IMR-90 (cell line): Measurements from ENCODE around the gene VPS13A. TPM values are rescaled to one million over a fixed set of nuclear protein-coding genes. Genes with fewer than 3 reads are reported as not detected.

Experiments used
- ATAC-seq: fragments of 200-7000 bp; cut with Tn5 transposase; 2 replicates; pipeline ENCODE4 v1.9.1; 2020; ENCODE audit warnings: low read depth, mild to moderate bottlenecking, moderate library complexity
- BruUV-seq: library from RNA; stranded (reverse); fragments of 400-500 nt; replicated peaks from 2 replicates; lab custom pipeline; 2021; lab: Mats Ljungman, UMichigan
- CTCF ChIA-PET: fragments of 300-600 bp; formaldehyde crosslinking; extraction: SDS; loops from one replicate; lab custom pipeline; 2021; ENCODE audit warnings: antibody characterized with exemption; lab: Yijun Ruan, JAX
- POLR2A ChIA-PET: fragments of 300-600 bp; sonication (Branson Sonifier 250); formaldehyde crosslinking; loops from one replicate; lab custom pipeline; 2022; ENCODE audit warnings: antibody characterized with exemption; ENCODE audit not compliant: unreplicated experiment; lab: Charles Lee
- DNase-seq: peaks from one replicate; pipeline ENCODE4 v3.0.0; 2013
- H2AFZ ChIP-seq: replicated peaks from 2 replicates; pipeline ENCODE3; 2013; ENCODE audit warnings: low read length, mild to moderate bottlenecking; ENCODE audit not compliant: poor library complexity
- H2AK5ac ChIP-seq: 2 replicates; pipeline ENCODE4 v1.6.1; 2013; ENCODE audit warnings: low read depth, low read length, inconsistent platforms
- H2AK9ac ChIP-seq: replicated peaks from 2 replicates; pipeline ENCODE3; 2013; ENCODE audit warnings: mild to moderate bottlenecking, low read depth, low read length, moderate library complexity; ENCODE audit not compliant: poor library complexity
- H2BK120ac ChIP-seq: 2 replicates; pipeline ENCODE4 v1.6.1; 2013; ENCODE audit warnings: low read depth, low read length, inconsistent platforms
- H2BK15ac ChIP-seq: 3 replicates; pipeline ENCODE4 v1.6.1; 2013; ENCODE audit warnings: low read depth, low read length, inconsistent platforms
- H2BK20ac ChIP-seq: 2 replicates; pipeline ENCODE4 v1.6.1; 2013; ENCODE audit warnings: low read depth, mild to moderate bottlenecking, inconsistent platforms, low read length, moderate library complexity
- H2BK5ac ChIP-seq: 2 replicates; pipeline ENCODE4 v1.6.1; 2013; ENCODE audit warnings: mild to moderate bottlenecking, low read depth, low read length, inconsistent platforms; ENCODE audit not compliant: poor library complexity, severe bottlenecking
- H3K14ac ChIP-seq: replicated peaks from 2 replicates; pipeline ENCODE4 v1.6.1; 2013; ENCODE audit warnings: low read depth, low read length, inconsistent platforms
- H3K18ac ChIP-seq: 2 replicates; pipeline ENCODE4 v1.6.1; 2013; ENCODE audit warnings: low read depth, low read length, control low read depth
- H3K23ac ChIP-seq: 2 replicates; pipeline ENCODE4 v1.6.1; 2013; ENCODE audit warnings: low read depth, low read length, inconsistent platforms
- H3K27ac ChIP-seq: 2 replicates; pipeline ENCODE4 v1.5.1; 2013; ENCODE audit warnings: mild to moderate bottlenecking, control low read depth, low read length; ENCODE audit not compliant: insufficient read depth
- H3K27me3 ChIP-seq: 2 replicates; pipeline ENCODE4 v1.6.1; 2013; ENCODE audit warnings: low read length; ENCODE audit not compliant: control insufficient read depth, insufficient read depth
- H3K36me3 ChIP-seq: 2 replicates; pipeline ENCODE4 v1.6.1; 2013; ENCODE audit warnings: low read length, mixed read lengths; ENCODE audit not compliant: control insufficient read depth, insufficient read depth
- H3K4ac ChIP-seq: 2 replicates; pipeline ENCODE4 v1.6.1; 2013; ENCODE audit warnings: low read depth, low read length, inconsistent platforms
- H3K4me1 ChIP-seq: 2 replicates; pipeline ENCODE4 v1.6.1; 2013; ENCODE audit warnings: low read length, mixed read lengths; ENCODE audit not compliant: control insufficient read depth, insufficient read depth
- H3K4me2 ChIP-seq: 2 replicates; pipeline ENCODE4 v1.6.1; 2013; ENCODE audit warnings: low read depth, mild to moderate bottlenecking, control low read depth, low read length, moderate library complexity
- H3K4me3 ChIP-seq: 2 replicates; pipeline ENCODE4 v1.5.1; 2013; ENCODE audit warnings: low read depth, mild to moderate bottlenecking, control low read depth, low read length, moderate library complexity; ENCODE audit not compliant: insufficient read depth
- H3K56ac ChIP-seq: 2 replicates; pipeline ENCODE4 v1.6.1; 2013; ENCODE audit warnings: low read length, inconsistent platforms; ENCODE audit not compliant: insufficient read depth; ENCODE audit errors: extremely low read depth
- H3K79me1 ChIP-seq, 2 experiments: 2 replicates each; pipeline ENCODE4 v1.6.1; 2013; ENCODE audit warnings: low read length in 2 of 2, inconsistent platforms in 1 of 2, low read depth in 1 of 2
- H3K9ac ChIP-seq: 2 replicates; pipeline ENCODE4 v1.6.1; 2013; ENCODE audit warnings: low read depth, low read length, control low read depth
- H3K9me1 ChIP-seq: 2 replicates; pipeline ENCODE4 v1.6.1; 2013; ENCODE audit warnings: low read length, inconsistent platforms; ENCODE audit not compliant: insufficient read depth
- H3K9me3 ChIP-seq: 2 replicates; pipeline ENCODE4 v1.6.1; 2013; ENCODE audit warnings: low read length; ENCODE audit not compliant: control insufficient read depth, insufficient read depth
- H4K20me1 ChIP-seq: 2 replicates; pipeline ENCODE4 v1.6.1; 2013; ENCODE audit warnings: low read length, inconsistent platforms; ENCODE audit not compliant: insufficient read depth
- H4K5ac ChIP-seq: 2 replicates; pipeline ENCODE4 v1.6.1; 2013; ENCODE audit warnings: mild to moderate bottlenecking, low read depth, low read length, control low read depth
- H4K8ac ChIP-seq, 2 experiments: 2 replicates each; pipeline ENCODE4 v1.6.1; 2013; ENCODE audit warnings: low read depth in 2 of 2, low read length in 2 of 2, control low read depth in 1 of 2, inconsistent platforms in 1 of 2
- H4K91ac ChIP-seq: 2 replicates; pipeline ENCODE4 v1.6.1; 2013; ENCODE audit warnings: low read depth, low read length, inconsistent platforms; ENCODE audit not compliant: insufficient read depth
- BHLHE40 ChIP-seq: fragments of 150-350 bp; IDR thresholded peaks from 2 replicates; pipeline ENCODE4 v1.6.1; 2016; ENCODE audit warnings: mild to moderate bottlenecking, low read depth, low read length
- CEBPB ChIP-seq: IDR thresholded peaks from 2 replicates; pipeline ENCODE4 v1.6.1; 2012; ENCODE audit warnings: low read depth, low read length, improper control_type of control experiment
- CHD1 ChIP-seq: IDR thresholded peaks from 2 replicates; pipeline ENCODE4 v1.6.1; 2012; ENCODE audit warnings: low read depth, low read length, improper control_type of control experiment
- CTCF ChIP-seq: conservative IDR thresholded peaks from 2 replicates; pipeline ENCODE4 v1.5.1; 2012; ENCODE audit warnings: mild to moderate bottlenecking, low read depth, low read length, improper control_type of control experiment
- FOS ChIP-seq: fragments of 150-350 bp; IDR thresholded peaks from 2 replicates; pipeline ENCODE4 v1.6.1; 2016; ENCODE audit warnings: low read depth, low read length
- MAFK ChIP-seq: IDR thresholded peaks from 2 replicates; pipeline ENCODE4 v1.6.1; 2012; ENCODE audit warnings: low read depth, low read length, improper control_type of control experiment
- MAZ ChIP-seq: IDR thresholded peaks from 2 replicates; pipeline ENCODE4 v1.6.1; 2012; ENCODE audit warnings: low read depth, mild to moderate bottlenecking, low read length, improper control_type of control experiment, moderate library complexity, borderline replicate concordance
- MXI1 ChIP-seq: IDR thresholded peaks from 2 replicates; pipeline ENCODE4 v1.6.1; 2012; ENCODE audit warnings: low read depth, mild to moderate bottlenecking, low read length, moderate library complexity, borderline replicate concordance
- NFE2L2 ChIP-seq: fragments of 150-350 bp; IDR thresholded peaks from 2 replicates; pipeline ENCODE4 v1.6.1; 2016; ENCODE audit warnings: low read depth, mild to moderate bottlenecking, low read length
- POLR2A ChIP-seq: IDR thresholded peaks from 2 replicates; pipeline ENCODE4 v1.6.1; 2012; ENCODE audit warnings: mild to moderate bottlenecking, low read depth, low read length
- RAD21 ChIP-seq: IDR thresholded peaks from 2 replicates; pipeline ENCODE4 v1.6.1; 2012; ENCODE audit warnings: low read length, improper control_type of control experiment
- RFX5 ChIP-seq: IDR thresholded peaks from 2 replicates; pipeline ENCODE4 v1.8.0; 2012; ENCODE audit warnings: low read depth, mild to moderate bottlenecking, low read length, moderate library complexity
- SMC3 ChIP-seq: fragments of 150-350 bp; IDR thresholded peaks from 2 replicates; pipeline ENCODE4 v1.6.1; 2016; ENCODE audit warnings: low read depth, mild to moderate bottlenecking, antibody characterized with exemption, low read length, moderate library complexity
- USF2 ChIP-seq: fragments of 150-350 bp; IDR thresholded peaks from 2 replicates; pipeline ENCODE4 v1.6.1; 2017; ENCODE audit warnings: mild to moderate bottlenecking, antibody characterized with exemption, low read length, low read depth
- WGBS, 2 experiments: methylation state at CpG; one replicate each; pipeline versions ENCODE4 v1.1.5 to v1.1.7; 2013; ENCODE audit warnings: missing lambda C conversion rate in 2 of 2; ENCODE audit not compliant: insufficient read length in 1 of 2; ENCODE audit errors: extremely low coverage in 2 of 2; 5-methylcytosine and 5-hydroxymethylcytosine counted together
- dilution Hi-C: fragments of 300-500 bp; cut with HindIII; formaldehyde crosslinking; loops from one replicate; pipeline ENCODE4 v1.14.3; 2018; ENCODE audit warnings: low sequenced_read_pairs; ENCODE audit not compliant: unreplicated experiment
- in situ Hi-C: fragments of 300-500 bp; cut with MboI; formaldehyde crosslinking; loops from 3 replicates; pipeline ENCODE4 v1.14.3; 2019; ENCODE audit warnings: low sequenced_read_pairs, inconsistent platforms, mixed read lengths
- intact Hi-C: fragments of 100-400 bp; cut with micrococcal nuclease; formaldehyde crosslinking; loops from 2 replicates; pipeline ENCODE4 v1.10.0; 2022
- polyA plus RNA-seq, 3 experiments: library from polyadenylated mRNA; depleted of rRNA; stranded (reverse); fragments of >200 nt; gene quantifications; 2 replicates each; pipeline ENCODE4 v1.2.3, GENCODE V29; 2012; ENCODE audit warnings: low replicate concordance in 1 of 3
- total RNA-seq: library from RNA; depleted of rRNA; stranded (reverse); fragments of >200 nt; gene quantifications from 2 replicates; pipeline ENCODE4 v1.2.3, GENCODE V29; 2012
- TF ChIP-seq, protein P1 (sequence below): fragments of 150-350 bp; IDR thresholded peaks from 2 replicates; pipeline ENCODE4 v1.6.1; 2016; ENCODE audit warnings: low read depth, mild to moderate bottlenecking, low read length, moderate library complexity, borderline replicate concordance

The VPS13A gene
- total and polyA plus RNA-seq, 2 of the 4 experiments (the other 2 are of a cell fraction) = 10.4 to 26.5 TPM

- DNase-seq (no peak), ATAC-seq (no peak)
- Histone ChIP-seq H3K9me3 (no peaks in the 10 kb centered on the region), H4K20me1 (no peaks in the 10 kb centered on the region), H3K14ac (no peak overlapping the region), H2AFZ (no peak overlapping the region), H3K23ac (no peak overlapping the region), H3K27me3 (no peaks in the 10 kb centered on the region), H2BK20ac (no peak overlapping the region), H3K4ac (no peak overlapping the region), H2AK9ac (no peak overlapping the region), H2AK5ac (no peak overlapping the region), H3K79me1 (no peaks in the 10 kb centered on the region), H4K8ac (no peak overlapping the region), H3K4me1 (no peaks in the 10 kb centered on the region), H2BK120ac (no peak overlapping the region), H4K91ac (no peak overlapping the region), H3K36me3 (peaks cover 10% of the 10 kb centered on the region), H2BK15ac (no peak overlapping the region), H3K9me1 (no peaks in the 10 kb centered on the region), H4K5ac (no peak overlapping the region), H3K4me3 (no peak overlapping the region), H3K18ac (no peak overlapping the region), H3K9ac (no peak overlapping the region), H3K56ac (no peak overlapping the region), H3K27ac (no peak overlapping the region), H3K4me2 (no peak overlapping the region), H2BK5ac (no peak overlapping the region)
- ChIA-PET CTCF (no interaction called here), POLR2A (no interaction called here)
- dilution Hi-C loops = no loop called here
- intact Hi-C loops = no loop called here
- TF ChIP-seq MAFK (no peak), CEBPB (no peak), FOS (no peak), RAD21 (no peak), CTCF (no peak), POLR2A (no peak), MXI1 (no peak), CHD1 (no peak), USF2 (no peak), BHLHE40 (no peak), SMC3 (no peak), RFX5 (no peak), NFE2L2 (no peak), MAZ (no peak)
- TF ChIP-seq, protein P1, sequence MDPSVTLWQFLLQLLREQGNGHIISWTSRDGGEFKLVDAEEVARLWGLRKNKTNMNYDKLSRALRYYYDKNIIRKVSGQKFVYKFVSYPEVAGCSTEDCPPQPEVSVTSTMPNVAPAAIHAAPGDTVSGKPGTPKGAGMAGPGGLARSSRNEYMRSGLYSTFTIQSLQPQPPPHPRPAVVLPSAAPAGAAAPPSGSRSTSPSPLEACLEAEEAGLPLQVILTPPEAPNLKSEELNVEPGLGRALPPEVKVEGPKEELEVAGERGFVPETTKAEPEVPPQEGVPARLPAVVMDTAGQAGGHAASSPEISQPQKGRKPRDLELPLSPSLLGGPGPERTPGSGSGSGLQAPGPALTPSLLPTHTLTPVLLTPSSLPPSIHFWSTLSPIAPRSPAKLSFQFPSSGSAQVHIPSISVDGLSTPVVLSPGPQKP = no peak
- BruUV-seq = no TSS peak
- WGBS, 2 experiments = no CpG with 5 or more reads among the region's 1 CpG
- in situ Hi-C loops = no loop called here
These were observed 150.8 kb downstream of the VPS13A start for GRCh38 chr9:77328102-77328501.
